ENCODE results near the gene WNT5B.
"Not testable (repeated sequence)": the region's sequence is repeated elsewhere in the genome, so short reads cannot be mapped to it uniquely, and the experiment has no call there.

WNT5B gene

GRCh38 chr12:1691123-1692007, 62.3 kb downstream of the WNT5B start:
- DNase-seq (ENCODE audit: low read depth), result peak; percentile 11

- DNase-seq (ENCODE audit: low read depth), result no peak
These were observed 63.2 kb downstream of the WNT5B start for GRCh38 chr12:1692226-1692625.

- DNase-seq (ENCODE audit: low read depth), result no peak
These were observed 64.0 kb downstream of the WNT5B start for GRCh38 chr12:1692895-1693610.

- DNase-seq (ENCODE audit: low read depth), result not testable (repeated sequence)
These were observed 66.1 kb downstream of the WNT5B start for GRCh38 chr12:1695097-1695496.

- no peak for DNase-seq (ENCODE audit: low read depth)
These were observed 67.0 kb downstream of the WNT5B start for GRCh38 chr12:1695886-1696670.

GRCh38 chr12:1696800-1697199, 67.8 kb downstream of the WNT5B start:
- DNase-seq (ENCODE audit: low read depth), result no peak
